Skeletal muscle satellite cell (primary cell): ENCODE measurements around the gene SUMO1.
A peak's percentile ranks its signal among the peaks of the same experiment; 100 is the strongest.

Source experiments
- H3K27me3 ChIP-seq: 2 replicates; pipeline ENCODE4 v1.7.0; 2013; ENCODE audit warnings: low read length; ENCODE audit not compliant: control insufficient read depth, insufficient read depth
- H3K36me3 ChIP-seq: 2 replicates; pipeline ENCODE4 v1.7.0; 2013; ENCODE audit warnings: mild to moderate bottlenecking, control low read depth, low read length; ENCODE audit not compliant: insufficient read depth
- H3K4me1 ChIP-seq: 2 replicates; pipeline ENCODE4 v1.7.0; 2013; ENCODE audit warnings: low read length; ENCODE audit not compliant: control insufficient read depth, insufficient read depth
- H3K4me2 ChIP-seq: 2 replicates; pipeline ENCODE4 v1.7.0; 2013; ENCODE audit warnings: mild to moderate bottlenecking, low read length
- H3K4me3 ChIP-seq: 2 replicates; pipeline ENCODE4 v1.7.0; 2013; ENCODE audit warnings: low read length
- H3K9ac ChIP-seq: 2 replicates; pipeline ENCODE4 v1.7.0; 2013; ENCODE audit warnings: mild to moderate bottlenecking, low read depth, low read length, moderate library complexity
- H3K9me3 ChIP-seq: replicated peaks from 2 replicates; pipeline ENCODE4 v1.7.0; 2013; ENCODE audit warnings: mild to moderate bottlenecking, control low read depth, low read length

The SUMO1 gene

GRCh38 chr2:202194418-202194817, 44.0 kb downstream of the SUMO1 start:
- no peaks in the 10 kb centered on the region for H3K9me3 ChIP-seq
- no peaks in the 10 kb centered on the region for H3K4me1 ChIP-seq
- H3K27me3 ChIP-seq = no peaks in the 10 kb centered on the region

GRCh38 chr2:202193881-202194353, 44.5 kb downstream of the SUMO1 start:
- Histone ChIP-seq H3K36me3 (no peaks in the 10 kb centered on the region), H3K9me3 (no peaks in the 10 kb centered on the region), H3K4me2 (no peak overlapping the region), H3K4me1 (no peaks in the 10 kb centered on the region), H3K4me3 (no peak overlapping the region), H3K9ac (no peak overlapping the region), H3K27me3 (no peaks in the 10 kb centered on the region)

More at GRCh38 chr2:202194418-202194817, 44.0 kb downstream of the SUMO1 start:
- no peak overlapping the region for H3K4me2 ChIP-seq
- no peak overlapping the region for H3K4me3 ChIP-seq
- no peak overlapping the region for H3K9ac ChIP-seq
- H3K36me3 ChIP-seq = no peaks in the 10 kb centered on the region

- Histone ChIP-seq H3K27me3 (no peaks in the 10 kb centered on the region), H3K4me1 (no peaks in the 10 kb centered on the region), H3K4me3 (no peak overlapping the region), H3K36me3 (no peaks in the 10 kb centered on the region), H3K4me2 (no peak overlapping the region), H3K9me3 (no peaks in the 10 kb centered on the region), H3K9ac (no peak overlapping the region)
Observed at GRCh38 chr2:202193305-202193704, 45.1 kb downstream of the SUMO1 start.

DNA sequence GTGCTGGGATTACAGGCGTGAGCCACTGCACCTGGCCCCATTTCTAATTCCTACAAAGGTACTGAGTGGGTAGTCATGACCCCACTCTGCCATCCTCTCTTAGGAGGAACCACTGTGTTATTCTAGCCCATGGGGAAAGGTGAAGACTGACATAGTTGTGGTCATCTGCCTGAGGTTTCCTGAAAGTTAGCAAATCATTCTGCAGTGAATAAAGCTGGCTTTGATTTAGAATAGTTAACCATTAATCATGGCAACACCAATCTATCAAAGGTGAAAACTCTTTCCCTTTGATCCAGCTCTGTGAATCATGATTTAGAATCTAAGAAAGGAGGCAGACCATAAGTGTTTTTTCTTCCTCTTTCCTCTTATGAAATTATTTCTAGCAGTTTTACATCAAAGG, 50.8 kb downstream of the SUMO1 start:
- Histone ChIP-seq H3K9me3 (no peaks in the 10 kb centered on the region), H3K4me2 (no peak overlapping the region), H3K9ac (no peak overlapping the region), H3K4me1 (peaks cover 22% of the 10 kb centered on the region), H3K4me3 (no peak overlapping the region), H3K27me3 (no peaks in the 10 kb centered on the region), H3K36me3 (no peaks in the 10 kb centered on the region)

- Histone ChIP-seq H3K9ac (no peak overlapping the region), H3K27me3 (no peaks in the 10 kb centered on the region), H3K36me3 (no peaks in the 10 kb centered on the region), H3K9me3 (no peaks in the 10 kb centered on the region), H3K4me2 (no peak overlapping the region), H3K4me1 (peaks cover 22% of the 10 kb centered on the region), H3K4me3 (no peak overlapping the region)
Observed at GRCh38 chr2:202186641-202187202, 51.7 kb downstream of the SUMO1 start.

DNA sequence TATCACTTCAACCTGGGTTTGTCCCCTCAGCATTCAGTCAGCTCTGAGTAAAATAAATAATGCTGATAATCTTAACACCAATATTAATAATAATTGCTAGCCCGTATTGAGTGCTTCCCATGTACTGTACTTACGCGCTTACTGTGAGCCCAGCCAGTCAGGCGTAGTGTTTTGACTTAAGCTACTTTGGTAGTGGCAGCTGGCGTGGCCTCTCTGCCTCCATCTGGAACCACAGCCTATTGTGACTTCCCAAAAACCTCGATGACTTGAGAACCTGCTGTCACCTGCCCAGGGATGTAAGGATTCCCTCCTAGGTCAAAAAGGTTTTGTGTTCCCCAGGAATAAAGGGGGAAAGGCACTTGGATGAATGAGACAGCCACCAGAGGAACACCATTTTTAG, 53.2 kb downstream of the SUMO1 start:
- H3K4me1 ChIP-seq = peaks cover 22% of the 10 kb centered on the region
- H3K4me3 ChIP-seq = no peak overlapping the region
- H3K9ac ChIP-seq = no peak overlapping the region
- no peaks in the 10 kb centered on the region for H3K36me3 ChIP-seq
- no peaks in the 10 kb centered on the region for H3K27me3 ChIP-seq
- H3K9me3 ChIP-seq = no peaks in the 10 kb centered on the region
- no peak overlapping the region for H3K4me2 ChIP-seq

GRCh38 chr2:202184557-202184956, 53.8 kb downstream of the SUMO1 start:
- peaks cover 22% of the 10 kb centered on the region for H3K4me1 ChIP-seq
- H3K36me3 ChIP-seq = no peaks in the 10 kb centered on the region

DNA sequence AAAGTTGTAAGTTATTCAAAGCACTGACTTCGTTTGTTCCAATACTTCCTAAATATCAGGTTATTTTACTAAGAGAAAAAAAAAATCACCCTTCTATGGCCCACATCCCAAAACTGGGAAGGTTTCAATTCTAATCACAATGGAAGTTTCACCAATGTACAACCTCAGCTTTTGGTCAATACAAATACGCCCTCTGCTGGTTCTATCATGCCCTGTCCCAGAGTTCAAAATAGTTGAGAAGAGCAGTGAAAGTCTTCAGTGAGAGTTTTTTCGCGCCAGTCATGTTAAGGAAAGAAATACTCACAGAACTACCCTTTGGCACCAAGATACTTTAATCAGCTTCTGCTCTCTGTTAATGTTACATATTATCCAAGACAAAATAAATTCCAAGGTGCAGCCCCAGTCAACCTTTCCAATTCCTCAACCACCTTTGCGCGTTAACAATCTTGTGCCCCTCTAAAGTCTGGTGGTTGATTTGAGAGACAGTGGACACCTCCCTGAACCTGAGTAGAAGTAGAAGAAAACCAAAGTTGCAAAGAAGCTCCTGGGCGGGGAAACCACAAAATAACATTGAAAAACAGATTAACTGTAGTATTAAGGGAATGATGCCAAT, 59.9 kb downstream of the SUMO1 start:
- Histone ChIP-seq H3K4me2 (no peak overlapping the region), H3K9ac (no peak overlapping the region), H3K27me3 (no peaks in the 10 kb centered on the region), H3K4me1 (no peaks in the 10 kb centered on the region), H3K9me3 (no peaks in the 10 kb centered on the region), H3K36me3 (no peaks in the 10 kb centered on the region), H3K4me3 (no peak overlapping the region)

More at GRCh38 chr2:202184557-202184956, 53.8 kb downstream of the SUMO1 start:
- H3K4me3 ChIP-seq = no peak overlapping the region
- no peaks in the 10 kb centered on the region for H3K27me3 ChIP-seq
- H3K9ac ChIP-seq = no peak overlapping the region
- no peak overlapping the region for H3K4me2 ChIP-seq
- H3K9me3 ChIP-seq = no peaks in the 10 kb centered on the region

DNA sequence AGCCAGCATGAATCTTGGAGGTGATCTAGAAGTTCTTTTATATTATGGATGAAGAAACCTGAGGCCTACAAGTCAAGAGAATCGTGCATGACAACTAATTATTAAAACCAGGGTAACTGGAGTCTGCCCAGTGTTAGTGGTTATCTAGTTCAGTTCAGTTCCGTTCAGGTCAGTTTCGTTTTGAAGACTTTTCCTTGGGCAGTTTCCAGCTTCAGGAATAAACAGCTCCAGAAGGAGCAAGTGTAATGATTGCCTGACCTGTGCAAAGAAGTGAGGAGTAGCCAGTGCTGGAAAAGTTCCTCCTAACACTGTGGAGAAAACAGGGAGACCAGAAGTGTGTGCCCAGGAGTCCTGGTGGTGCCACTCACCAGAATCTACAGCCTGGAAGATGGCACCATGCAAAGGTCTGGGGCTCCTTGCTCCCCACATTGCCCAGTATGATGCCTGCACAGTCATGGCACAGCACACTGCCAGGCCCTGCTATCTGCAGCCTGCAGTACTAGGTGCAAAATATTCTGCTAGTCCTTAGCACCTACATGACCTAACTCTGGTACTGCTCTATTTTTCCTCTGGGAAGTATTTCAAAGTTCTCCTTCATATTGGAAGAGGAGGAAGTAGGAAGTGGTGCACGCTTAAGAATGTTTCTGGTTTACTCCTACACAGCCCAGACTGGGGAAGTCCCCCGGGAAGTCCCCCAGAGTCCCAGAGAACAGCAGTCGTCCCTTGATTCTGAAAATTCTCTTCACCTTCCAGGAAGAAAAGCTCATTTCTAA, 65.8 kb downstream of the SUMO1 start:
- Histone ChIP-seq H3K4me1 (no peaks in the 10 kb centered on the region), H3K9me3 (no peaks in the 10 kb centered on the region), H3K36me3 (no peaks in the 10 kb centered on the region), H3K4me3 (no peak overlapping the region), H3K4me2 (no peak overlapping the region), H3K9ac (no peak overlapping the region), H3K27me3 (no peaks in the 10 kb centered on the region)

DNA sequence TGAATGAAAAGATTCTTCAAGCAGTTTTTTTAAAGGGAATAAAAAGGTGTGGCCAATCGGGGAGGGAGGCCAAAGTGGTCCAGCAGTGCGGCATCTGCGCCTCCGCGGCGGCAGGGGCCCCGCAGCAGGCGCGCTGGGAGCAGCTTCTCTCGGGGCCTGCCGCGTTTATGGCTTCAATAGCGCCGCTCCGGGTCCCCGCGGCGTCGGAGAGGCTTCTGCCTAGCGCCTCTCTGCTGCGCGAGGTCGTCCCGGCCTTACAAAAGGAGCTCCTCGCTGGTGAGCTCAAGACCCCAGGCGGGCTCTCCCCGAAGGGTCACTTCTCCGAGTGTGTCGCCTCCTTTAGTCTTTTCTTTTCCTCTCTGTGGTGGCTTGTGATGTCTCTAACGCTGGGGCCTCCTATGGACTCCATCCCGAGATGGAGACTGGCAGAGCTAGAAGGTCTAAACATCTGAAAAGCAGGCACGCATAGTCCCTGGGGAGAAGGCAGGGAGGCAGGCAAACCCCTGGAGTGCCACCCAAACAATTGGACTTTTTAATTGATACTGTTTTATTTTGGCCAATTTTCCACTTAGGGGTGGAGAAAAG, 67.1 kb downstream of the SUMO1 start:
- Histone ChIP-seq H3K27me3 (no peaks in the 10 kb centered on the region), H3K4me2 (peak overlapping the region; percentile 65), H3K4me1 (no peaks in the 10 kb centered on the region), H3K9me3 (no peaks in the 10 kb centered on the region), H3K4me3 (peak overlapping the region; percentile 24), H3K9ac (peak overlapping the region; percentile 17), H3K36me3 (no peaks in the 10 kb centered on the region)

GRCh38 chr2:202169832-202170424, 68.5 kb downstream of the SUMO1 start:
- Histone ChIP-seq H3K27me3 (no peaks in the 10 kb centered on the region), H3K9me3 (no peaks in the 10 kb centered on the region), H3K9ac (no peak overlapping the region)

More at GRCh38 chr2:202169832-202170424, 68.5 kb downstream of the SUMO1 start:
- Histone ChIP-seq H3K4me1 (no peaks in the 10 kb centered on the region), H3K4me2 (no peak overlapping the region), H3K4me3 (no peak overlapping the region), H3K36me3 (no peaks in the 10 kb centered on the region)
